CD14-positive monocyte (primary cell): ENCODE measurements around the gene NDUFS5. TPM values are rescaled to one million over a fixed set of nuclear protein-coding genes. Genes with fewer than 3 reads are reported as not detected.

Experiments used
- DNase-seq, 3 donors: peaks; one replicate each; pipeline ENCODE4 v3.0.0-alpha.2; 2011 to 2022
- H2AFZ ChIP-seq: 2 replicates; pipeline ENCODE4 v1.6.0; 2012; ENCODE audit warnings: mild to moderate bottlenecking, low read depth, low read length, inconsistent platforms; ENCODE audit not compliant: insufficient read depth, poor library complexity, severe bottlenecking
- H3K27ac ChIP-seq, 2 donors: 1 replicate in 1 of 2; 2 replicates in 1 of 2; pipeline ENCODE4 v1.5.1; 2012 to 2013; ENCODE audit warnings: low read length in 2 of 2, control low read depth in 1 of 2, inconsistent platforms in 1 of 2, low read depth in 1 of 2, mild to moderate bottlenecking in 1 of 2
- H3K27me3 ChIP-seq, 2 donors: one replicate each; pipeline versions ENCODE4 v1.6.0 to v1.6.1; 2011 to 2013; ENCODE audit warnings: low read length in 2 of 2; ENCODE audit not compliant: control insufficient read depth in 2 of 2, insufficient read depth in 2 of 2
- H3K36me3 ChIP-seq, 2 donors: replicated peaks in 1 of 2; 1 replicate in 1 of 2; 2 replicates in 1 of 2; pipeline versions ENCODE4 v1.5.1 to v1.6.1; 2012 to 2013; ENCODE audit warnings: low read length in 2 of 2, control low read depth in 1 of 2, inconsistent platforms in 1 of 2, mild to moderate bottlenecking in 1 of 2; ENCODE audit not compliant: insufficient read depth in 2 of 2, control insufficient read depth in 1 of 2
- H3K4me1 ChIP-seq, 2 donors: 1 replicate in 1 of 2; 2 replicates in 1 of 2; pipeline versions ENCODE4 v1.5.1 to v1.6.1; 2012 to 2013; ENCODE audit warnings: low read length in 2 of 2, control low read depth in 1 of 2, inconsistent platforms in 1 of 2, mild to moderate bottlenecking in 1 of 2, moderate library complexity in 1 of 2; ENCODE audit not compliant: insufficient read depth in 2 of 2, control insufficient read depth in 1 of 2
- H3K4me2 ChIP-seq: replicated peaks from 2 replicates; pipeline ENCODE3; 2012; ENCODE audit warnings: low read length, moderate library complexity, mild to moderate bottlenecking; ENCODE audit not compliant: poor library complexity, severe bottlenecking; ENCODE audit errors: extremely low read depth
- H3K4me3 ChIP-seq, 3 experiments: fragments of 200-600 bp in 1 of 3; sonication (generic) in 1 of 3; replicated peaks in 1 of 3; 1 replicate in 2 of 3; 2 replicates in 1 of 3; pipeline ENCODE4 v1.5.1; 2011 to 2013; ENCODE audit warnings: low read length in 3 of 3, mild to moderate bottlenecking in 3 of 3, control low read depth in 2 of 3, low read depth in 2 of 3, inconsistent platforms in 1 of 3, moderate library complexity in 1 of 3
- H3K79me2 ChIP-seq: 2 replicates; pipeline ENCODE4 v1.6.0; 2012; ENCODE audit warnings: mild to moderate bottlenecking, control low read depth, inconsistent platforms, low read length, moderate library complexity; ENCODE audit not compliant: insufficient read depth
- H3K9ac ChIP-seq: 2 replicates; pipeline ENCODE4 v1.6.0; 2017; ENCODE audit warnings: low read length, mild to moderate bottlenecking; ENCODE audit not compliant: insufficient read depth, poor library complexity, severe bottlenecking
- H3K9me3 ChIP-seq, 2 donors: replicated peaks in 1 of 2; 1 replicate in 1 of 2; 2 replicates in 1 of 2; pipeline versions ENCODE4 v1.5.1 to v1.6.1; 2012 to 2013; ENCODE audit warnings: low read length in 2 of 2, control low read depth in 1 of 2; ENCODE audit not compliant: control insufficient read depth in 1 of 2, insufficient read depth in 1 of 2
- H4K20me1 ChIP-seq: 2 replicates; pipeline ENCODE4 v1.6.0; 2012; ENCODE audit warnings: mild to moderate bottlenecking, low read length, control low read depth, moderate library complexity; ENCODE audit not compliant: insufficient read depth
- H3K27ac Mint-ChIP-seq, 7 donors: one replicate each; pipeline ENCODE4 v1.8.0; 2020; ENCODE audit warnings: mild to moderate bottlenecking in 7 of 7, mixed read lengths in 7 of 7, moderate library complexity in 6 of 7, inconsistent platforms in 2 of 7
- H3K27me3 Mint-ChIP-seq, 3 donors: one replicate each; pipeline ENCODE4 v1.8.0; 2021 to 2022; ENCODE audit warnings: low read depth in 3 of 3, mild to moderate bottlenecking in 3 of 3, mixed read lengths in 3 of 3, moderate library complexity in 3 of 3, inconsistent platforms in 1 of 3
- H3K36me3 Mint-ChIP-seq, 2 donors: one replicate each; pipeline ENCODE4 v1.8.0; 2020; ENCODE audit warnings: mixed read lengths in 2 of 2, inconsistent platforms in 1 of 2, mild to moderate bottlenecking in 1 of 2
- H3K4me1 Mint-ChIP-seq: one replicate; pipeline ENCODE4 v1.8.0; 2020; ENCODE audit warnings: mild to moderate bottlenecking, mixed read lengths
- H3K4me3 Mint-ChIP-seq, 2 donors: one replicate each; pipeline ENCODE4 v1.8.0; 2020; ENCODE audit warnings: mild to moderate bottlenecking in 2 of 2, mixed read lengths in 2 of 2, moderate library complexity in 1 of 2
- H3K9me3 Mint-ChIP-seq, 7 donors: one replicate each; pipeline ENCODE4 v1.8.0; 2020 to 2022; ENCODE audit warnings: mixed read lengths in 7 of 7, mild to moderate bottlenecking in 6 of 7, moderate library complexity in 6 of 7, inconsistent platforms in 2 of 7
- WGBS: methylation state at CpG from one replicate; pipeline ENCODE4 v1.1.5; 2013; ENCODE audit warnings: missing lambda C conversion rate; ENCODE audit not compliant: insufficient coverage; 5-methylcytosine and 5-hydroxymethylcytosine counted together
- intact Hi-C, 2 donors: fragments of 100-400 bp; cut with micrococcal nuclease; formaldehyde crosslinking; loops; one replicate each; pipeline versions ENCODE4 v1.15.0 to v1.15.1; 2023
- polyA plus RNA-seq, 3 donors: library from polyadenylated mRNA; depleted of rRNA in 1 of 3; unstranded in 2 of 3; stranded (reverse) in 1 of 3; fragments of 300-500 nt in 2 of 3; fragments of >200 nt in 1 of 3; fragmentation: Illumina TruSeq in 2 of 3; gene quantifications; 1 replicate in 2 of 3; 2 replicates in 1 of 3; pipeline ENCODE4 v1.2.3, GENCODE V29; 2012 to 2021
- TF ChIP-seq, protein P1 (sequence below): fragments of 200-600 bp; IDR thresholded peaks from one replicate; pipeline ENCODE4 v1.8.0; 2022; ENCODE audit warnings: antibody characterized with exemption, mild to moderate bottlenecking

Gene NDUFS5
- polyA plus RNA-seq, 3 donors = 119 to 463 (median 393) TPM

DNA sequence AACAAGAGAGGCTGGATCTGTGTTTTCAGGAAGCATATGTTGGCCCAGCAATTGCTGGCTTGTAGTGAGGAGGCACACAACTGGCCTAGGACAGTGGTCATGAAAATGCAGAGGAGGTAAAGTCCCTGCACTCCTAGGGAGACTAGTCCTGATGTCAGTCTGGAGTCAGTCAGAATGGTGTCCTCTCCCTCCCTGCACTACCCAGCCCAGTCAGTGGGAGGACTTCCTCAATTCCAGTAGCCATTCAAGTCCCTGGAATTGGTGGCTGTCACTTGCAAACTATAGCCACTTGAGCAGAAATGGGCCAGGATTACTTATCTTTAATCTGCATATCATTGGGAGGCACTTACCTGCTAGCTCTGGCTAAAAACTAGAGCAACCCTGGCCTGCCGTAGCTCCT, 18.6 kb downstream of the NDUFS5 start:
- Mint-ChIP-seq H3K9me3 (peaks cover 2 to 12% (median 6%) of the 10 kb centered on the region in 7 donors), H3K4me3 (no peak overlapping the region), H3K4me1 (peaks cover 23% of the 10 kb centered on the region), H3K27me3 (peaks cover 0 to 4% (median 0%) of the 10 kb centered on the region in 3 donors), H3K36me3 (peaks cover 14 to 16% of the 10 kb centered on the region in 2 donors), H3K27ac (peak overlapping the region in 3 of 7 donors; percentile 12 to 51 (median 37))
- Histone ChIP-seq H3K79me2 (no peaks in the 10 kb centered on the region), H4K20me1 (no peaks in the 10 kb centered on the region), H3K4me3 (no peak overlapping the region), H3K9ac (no peak overlapping the region), H3K27me3 (no peaks in the 10 kb centered on the region), H3K36me3 (no peaks in the 10 kb centered on the region), H3K4me2 (no peak overlapping the region), H3K9me3 (peaks cover 0 to 5% of the 10 kb centered on the region in 2 donors), H3K27ac (no peak overlapping the region), H2AFZ (no peak overlapping the region), H3K4me1 (peaks cover 9 to 11% of the 10 kb centered on the region in 2 donors)
- no CpG with 5 or more reads among the region's 1 CpG for WGBS
- TF ChIP-seq, protein P1, sequence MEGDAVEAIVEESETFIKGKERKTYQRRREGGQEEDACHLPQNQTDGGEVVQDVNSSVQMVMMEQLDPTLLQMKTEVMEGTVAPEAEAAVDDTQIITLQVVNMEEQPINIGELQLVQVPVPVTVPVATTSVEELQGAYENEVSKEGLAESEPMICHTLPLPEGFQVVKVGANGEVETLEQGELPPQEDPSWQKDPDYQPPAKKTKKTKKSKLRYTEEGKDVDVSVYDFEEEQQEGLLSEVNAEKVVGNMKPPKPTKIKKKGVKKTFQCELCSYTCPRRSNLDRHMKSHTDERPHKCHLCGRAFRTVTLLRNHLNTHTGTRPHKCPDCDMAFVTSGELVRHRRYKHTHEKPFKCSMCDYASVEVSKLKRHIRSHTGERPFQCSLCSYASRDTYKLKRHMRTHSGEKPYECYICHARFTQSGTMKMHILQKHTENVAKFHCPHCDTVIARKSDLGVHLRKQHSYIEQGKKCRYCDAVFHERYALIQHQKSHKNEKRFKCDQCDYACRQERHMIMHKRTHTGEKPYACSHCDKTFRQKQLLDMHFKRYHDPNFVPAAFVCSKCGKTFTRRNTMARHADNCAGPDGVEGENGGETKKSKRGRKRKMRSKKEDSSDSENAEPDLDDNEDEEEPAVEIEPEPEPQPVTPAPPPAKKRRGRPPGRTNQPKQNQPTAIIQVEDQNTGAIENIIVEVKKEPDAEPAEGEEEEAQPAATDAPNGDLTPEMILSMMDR = no peak
- intact Hi-C loops = no loop called here
- peak in 1 of 3 donors; percentile 8 for DNase-seq

GRCh38 chr1:39045231-39045630, 19.1 kb downstream of the NDUFS5 start:
- Mint-ChIP-seq H3K9me3 (peaks cover 2 to 12% (median 6%) of the 10 kb centered on the region in 7 donors), H3K36me3 (peaks cover 14 to 19% of the 10 kb centered on the region in 2 donors), H3K4me1 (peaks cover 23% of the 10 kb centered on the region), H3K4me3 (no peak overlapping the region), H3K27ac (no peak overlapping the region), H3K27me3 (peaks cover 0 to 4% (median 0%) of the 10 kb centered on the region in 3 donors)
- Histone ChIP-seq H3K4me2 (no peak overlapping the region), H3K27ac (no peak overlapping the region), H3K79me2 (no peaks in the 10 kb centered on the region), H4K20me1 (no peaks in the 10 kb centered on the region), H3K36me3 (no peaks in the 10 kb centered on the region), H3K9me3 (peaks cover 0 to 5% of the 10 kb centered on the region in 2 donors), H3K4me1 (peaks cover 9 to 11% of the 10 kb centered on the region in 2 donors), H2AFZ (no peak overlapping the region), H3K9ac (no peak overlapping the region), H3K4me3 (no peak overlapping the region), H3K27me3 (no peaks in the 10 kb centered on the region)
- intact Hi-C loops = no loop called here
- DNase-seq = no peak
- TF ChIP-seq, protein P1 = no peak
- WGBS = 100% methylated on average over 1 of the region's 8 CpGs
